ENCODE data around the gene UBAP1.
"Not testable (repeated sequence)": the region's sequence is repeated elsewhere in the genome, so short reads cannot be mapped to it uniquely, and the experiment has no call there.

- TF ChIP-seq CTCF (IDR thresholded peaks at IDR 0.05 in 4 of 5, conservative IDR thresholded peaks at IDR 0.05 in 1 of 5); POLR2A (IDR thresholded peaks at IDR 0.05): not testable (repeated sequence)
Measured at GRCh38 chr9:34197286-34197685, 18.4 kb downstream of the UBAP1 start.

Data from gastrocnemius medialis (tissue), 4 donors.